Measurements from ENCODE around the gene HSPBP1.

The HSPBP1 gene

DNA sequence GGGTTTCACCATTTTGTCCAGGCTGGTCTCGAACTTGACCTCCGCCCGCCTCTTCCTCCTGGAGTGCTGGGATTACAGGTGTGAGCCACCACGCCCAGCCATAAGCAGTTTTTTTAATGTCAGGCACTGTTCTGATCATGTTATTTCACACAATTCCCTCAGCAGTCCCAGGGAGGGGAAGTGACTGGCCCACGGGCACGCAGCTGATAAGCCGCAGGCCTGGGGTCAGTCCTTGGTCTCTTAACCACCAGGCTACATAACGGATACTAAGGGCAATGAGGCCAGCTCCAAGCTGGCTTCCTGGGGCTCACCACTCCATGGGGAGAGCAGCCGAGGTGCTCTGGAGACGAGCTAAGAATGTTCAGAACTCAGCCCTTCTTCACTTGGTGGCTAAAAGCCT, 17.4 kb upstream of the HSPBP1 start:
- TF ChIP-seq CTCF (IDR thresholded peaks at IDR 0.05; ENCODE audit: low read depth, low read length), result no peak
- DNase-seq (ENCODE audit: extremely low read depth, low read depth), result no peak

GRCh38 chr19:55289117-55289796, 9.3 kb upstream of the HSPBP1 start:
- TF ChIP-seq CTCF (IDR thresholded peaks at IDR 0.05; ENCODE audit: low read depth, low read length), result no peak
- no peak for DNase-seq (ENCODE audit: extremely low read depth, low read depth)

- no peak for TF ChIP-seq CTCF (IDR thresholded peaks at IDR 0.05; ENCODE audit: low read depth, low read length)
- DNase-seq (ENCODE audit: extremely low read depth, low read depth), result no peak
Measured at GRCh38 chr19:55287361-55288079, 7.6 kb upstream of the HSPBP1 start.

GRCh38 chr19:55285229-55285890, 5.5 kb upstream of the HSPBP1 start:
- no peak for DNase-seq (ENCODE audit: extremely low read depth, low read depth)
- no peak for TF ChIP-seq CTCF (IDR thresholded peaks at IDR 0.05; ENCODE audit: low read depth, low read length)

DNA sequence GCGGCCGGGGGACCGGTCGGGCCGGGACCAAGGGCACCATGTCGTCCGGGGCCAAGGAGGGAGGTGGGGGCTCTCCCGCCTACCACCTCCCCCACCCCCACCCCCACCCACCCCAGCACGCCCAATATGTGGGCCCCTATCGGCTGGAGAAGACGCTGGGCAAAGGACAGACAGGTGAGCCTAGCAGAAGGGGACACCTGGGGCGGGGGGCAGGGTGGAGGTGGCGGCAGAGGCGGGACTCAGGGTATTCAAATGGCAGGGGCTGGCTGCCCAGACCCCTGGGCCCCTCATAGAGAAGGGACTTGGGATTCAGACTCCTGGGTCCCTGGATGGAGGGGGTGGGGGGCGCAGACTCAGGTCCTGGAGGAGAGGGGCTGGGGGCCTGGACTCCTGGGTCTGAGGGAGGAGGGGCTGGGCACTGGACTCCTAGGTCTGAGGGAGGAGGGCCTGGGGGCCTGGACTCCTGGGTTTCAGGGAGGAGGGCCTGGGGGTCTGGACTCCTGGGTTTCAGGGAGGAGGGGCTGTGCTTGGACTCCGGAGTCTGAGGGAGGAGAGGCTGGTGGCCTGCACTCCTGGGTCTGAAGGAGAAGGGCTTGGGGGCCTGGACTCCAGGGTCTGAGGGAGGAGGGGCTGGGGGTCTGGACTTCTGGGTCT, 4.6 kb upstream of the HSPBP1 start:
- no peak for TF ChIP-seq CTCF (IDR thresholded peaks at IDR 0.05; ENCODE audit: low read depth, low read length)

GRCh38 chr19:55283548-55284377, 3.9 kb upstream of the HSPBP1 start, which contains the start of gene BRSK1:
Gene BRSK1, plus strand, starts transcription at chr19:55283997. Its CDS starts 446 bp downstream, at chr19:55284443.
- peak; percentile 16 for DNase-seq (ENCODE audit: extremely low read depth, low read depth)
- TF ChIP-seq CTCF (IDR thresholded peaks at IDR 0.05; ENCODE audit: low read depth, low read length), result no peak

More for the DNA sequence above, 4.6 kb upstream of the HSPBP1 start:
- no peak for DNase-seq (ENCODE audit: extremely low read depth, low read depth)

Data from AG09319 (cell line).